ENCODE measurements around the gene HYPK. TPM values are rescaled to one million over a fixed set of nuclear protein-coding genes. Genes with fewer than 3 reads are reported as not detected.
A peak's percentile ranks its signal among the peaks of the same experiment; 100 is the strongest.
"Not testable (repeated sequence)": the region's sequence is repeated elsewhere in the genome, so short reads cannot be mapped to it uniquely, and the experiment has no call there.

HYPK gene
- total RNA-seq, 1 donor from 2014 or later = 9.9 TPM

- peaks cover 45% of the 10 kb centered on the region for H3K36me3 Mint-ChIP-seq (ENCODE audit: low read depth)
- TF ChIP-seq CTCF (IDR thresholded peaks at IDR 0.05) = no peak
- DNase-seq (ENCODE audit: low spot score) = no peak
- H3K9me3 Mint-ChIP-seq (ENCODE audit: low read depth) = no peaks in the 10 kb centered on the region
- no peaks in the 10 kb centered on the region for H3K27me3 Mint-ChIP-seq (ENCODE audit: low read depth)
- no peaks in the 10 kb centered on the region for H3K4me1 Mint-ChIP-seq (ENCODE audit: low read depth)
- H3K27ac Mint-ChIP-seq (ENCODE audit: unreplicated experiment) = no peak overlapping the region
- no peak overlapping the region for H3K4me3 Mint-ChIP-seq (ENCODE audit: unreplicated experiment)
Observed at GRCh38 chr15:43808960-43809678, 8.7 kb downstream of the HYPK start.

GRCh38 chr15:43815064-43815463, 14.7 kb downstream of the HYPK start:
- not testable (repeated sequence) for H3K27me3 Mint-ChIP-seq (ENCODE audit: low read depth); H3K4me1 Mint-ChIP-seq (ENCODE audit: low read depth); DNase-seq (ENCODE audit: low spot score); H3K4me3 Mint-ChIP-seq (ENCODE audit: unreplicated experiment); H3K27ac Mint-ChIP-seq (ENCODE audit: unreplicated experiment); H3K9me3 Mint-ChIP-seq (ENCODE audit: low read depth)
- H3K36me3 Mint-ChIP-seq (ENCODE audit: low read depth) = peaks cover 34% of the 10 kb centered on the region

GRCh38 chr15:43821505-43821904, 21.1 kb downstream of the HYPK start:
- no peak for TF ChIP-seq CTCF (IDR thresholded peaks at IDR 0.05)
- H3K27me3 Mint-ChIP-seq (ENCODE audit: low read depth) = no peaks in the 10 kb centered on the region
- H3K9me3 Mint-ChIP-seq (ENCODE audit: low read depth) = no peaks in the 10 kb centered on the region
- no peak overlapping the region for H3K27ac Mint-ChIP-seq (ENCODE audit: unreplicated experiment)
- H3K4me1 Mint-ChIP-seq (ENCODE audit: low read depth) = peaks cover 29% of the 10 kb centered on the region
- H3K36me3 Mint-ChIP-seq (ENCODE audit: low read depth) = peaks cover 5% of the 10 kb centered on the region
- no peak for DNase-seq (ENCODE audit: low spot score)
- peak overlapping the region; percentile 11 for H3K4me3 Mint-ChIP-seq (ENCODE audit: unreplicated experiment)

- Mint-ChIP-seq H3K4me1 (ENCODE audit: low read depth) (peaks cover 47% of the 10 kb centered on the region), H3K9me3 (ENCODE audit: low read depth) (no peaks in the 10 kb centered on the region), H3K27me3 (ENCODE audit: low read depth) (no peaks in the 10 kb centered on the region), H3K36me3 (ENCODE audit: low read depth) (no peaks in the 10 kb centered on the region), H3K27ac (ENCODE audit: unreplicated experiment) (peak within 1 kb of the TSS; percentile 99), H3K4me3 (ENCODE audit: unreplicated experiment) (peak within 1 kb of the TSS; percentile 98)
- peak; percentile 94 for DNase-seq (ENCODE audit: low spot score)
- no peak for TF ChIP-seq CTCF (IDR thresholded peaks at IDR 0.05)
Observed at GRCh38 chr15:43824302-43825246, 24.2 kb downstream of the HYPK start, which contains the start of gene MFAP1. TSS of gene MFAP1 (minus strand) at chr15:43824690. CDS start at chr15:43824569, 121 bp downstream.

GRCh38 chr15:43825305-43825704, 24.9 kb downstream of the HYPK start:
- H3K9me3 Mint-ChIP-seq (ENCODE audit: low read depth); H3K36me3 Mint-ChIP-seq (ENCODE audit: low read depth); DNase-seq (ENCODE audit: low spot score); H3K27ac Mint-ChIP-seq (ENCODE audit: unreplicated experiment); H3K27me3 Mint-ChIP-seq (ENCODE audit: low read depth); H3K4me3 Mint-ChIP-seq (ENCODE audit: unreplicated experiment): not testable (repeated sequence)
- H3K4me1 Mint-ChIP-seq (ENCODE audit: low read depth) = peaks cover 47% of the 10 kb centered on the region

- TF ChIP-seq CTCF (IDR thresholded peaks at IDR 0.05) = no peak
- no peak for DNase-seq (ENCODE audit: low spot score)
- H3K36me3 Mint-ChIP-seq (ENCODE audit: low read depth) = no peaks in the 10 kb centered on the region
- H3K4me3 Mint-ChIP-seq (ENCODE audit: unreplicated experiment) = peak overlapping the region; percentile 77
- no peaks in the 10 kb centered on the region for H3K27me3 Mint-ChIP-seq (ENCODE audit: low read depth)
- no peak overlapping the region for H3K27ac Mint-ChIP-seq (ENCODE audit: unreplicated experiment)
- H3K4me1 Mint-ChIP-seq (ENCODE audit: low read depth) = peaks cover 47% of the 10 kb centered on the region
- no peaks in the 10 kb centered on the region for H3K9me3 Mint-ChIP-seq (ENCODE audit: low read depth)
Observed at GRCh38 chr15:43826029-43826507, 25.7 kb downstream of the HYPK start.

Measured in chondrocyte (in vitro differentiated cells).